Measurements from ENCODE around the gene PHF1. TPM values are rescaled to one million over a fixed set of nuclear protein-coding genes. Genes with fewer than 3 reads are reported as not detected.
"Not testable (repeated sequence)": the region's sequence is repeated elsewhere in the genome, so short reads cannot be mapped to it uniquely, and the experiment has no call there.

PHF1 gene
- polyA plus RNA-seq, 1 donor, result 68.8 TPM

- DNase-seq, result peak; percentile 99
Observed at GRCh38 chr6:33391278-33391921, 19.4 kb upstream of the PHF1 start, which contains the start of gene KIFC1. KIFC1 (plus strand) TSS chr6:33391823; CDS start chr6:33391986, 163 bp downstream.

- DNase-seq, result no peak
Observed at GRCh38 chr6:33391922-33392594, 18.8 kb upstream of the PHF1 start.

- no peak for DNase-seq
Observed at GRCh38 chr6:33392595-33392948, 18.2 kb upstream of the PHF1 start.

GRCh38 chr6:33392979-33393378, 17.8 kb upstream of the PHF1 start:
- no peak for DNase-seq

- no peak for DNase-seq
Observed at GRCh38 chr6:33397541-33397940, 13.3 kb upstream of the PHF1 start.

- DNase-seq, result not testable (repeated sequence)
Observed at GRCh38 chr6:33398601-33399000, 12.2 kb upstream of the PHF1 start.

GRCh38 chr6:33399881-33400280, 10.9 kb upstream of the PHF1 start:
- DNase-seq, result not testable (repeated sequence)

- no peak for DNase-seq
Observed at GRCh38 chr6:33404884-33405283, 5.9 kb upstream of the PHF1 start.

- no peak for DNase-seq
Observed at GRCh38 chr6:33405386-33405940, 5.4 kb upstream of the PHF1 start.

GRCh38 chr6:33406126-33406525, 4.7 kb upstream of the PHF1 start:
- DNase-seq, result no peak

- no peak for DNase-seq
Observed at GRCh38 chr6:33407132-33407718, 3.6 kb upstream of the PHF1 start.

- DNase-seq, result peak; percentile 96
Observed at GRCh38 chr6:33410050-33410710, 634 bp upstream of the PHF1 start.

- DNase-seq, result no peak
Observed at GRCh38 chr6:33411632-33412005, 805 bp downstream of the PHF1 start.

- no peak for DNase-seq
Observed at GRCh38 chr6:33412140-33413009, 1.6 kb downstream of the PHF1 start.

GRCh38 chr6:33413241-33414120, 2.7 kb downstream of the PHF1 start:
- no peak for DNase-seq

GRCh38 chr6:33414592-33415271, 3.9 kb downstream of the PHF1 start:
- no peak for DNase-seq

GRCh38 chr6:33415831-33416230, 5.0 kb downstream of the PHF1 start:
- DNase-seq, result no peak

- no peak for DNase-seq
Observed at GRCh38 chr6:33416386-33417127, 5.7 kb downstream of the PHF1 start.

Measured in left kidney (tissue), 2 donors.